ENCODE data around the gene KAZN.

Gene KAZN

GRCh38 chr1:14679027-14679688 lies 80.7 kb downstream of the KAZN start:
- no peak for DNase-seq

GRCh38 chr1:14681182-14681581 lies 82.7 kb downstream of the KAZN start:
- DNase-seq: no peak

- DNase-seq: no peak
These were observed 84.6 kb downstream of the KAZN start for GRCh38 chr1:14682941-14683621.

GRCh38 chr1:14685078-14685477 lies 86.6 kb downstream of the KAZN start:
- no peak for DNase-seq

DNA sequence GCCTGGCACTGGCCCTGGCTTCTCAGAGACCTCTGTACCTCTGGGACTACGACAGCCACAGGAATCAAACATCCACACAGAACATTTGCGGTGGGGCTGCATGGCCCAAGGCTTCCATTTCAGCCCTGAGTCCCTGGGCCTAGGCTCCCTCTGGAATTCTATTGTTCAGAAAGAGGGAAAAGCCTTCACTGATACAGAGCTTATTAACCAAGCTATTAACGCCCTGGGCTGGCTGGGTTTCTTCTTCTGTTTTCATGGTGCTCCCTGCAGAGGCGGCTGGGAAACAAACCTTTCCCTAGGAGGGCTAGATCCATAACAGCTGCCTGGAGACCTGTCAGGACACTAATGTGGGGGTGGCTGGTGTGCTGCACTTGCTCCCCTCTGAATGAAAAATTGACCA lies 88.2 kb downstream of the KAZN start:
- DNase-seq: no peak

DNA sequence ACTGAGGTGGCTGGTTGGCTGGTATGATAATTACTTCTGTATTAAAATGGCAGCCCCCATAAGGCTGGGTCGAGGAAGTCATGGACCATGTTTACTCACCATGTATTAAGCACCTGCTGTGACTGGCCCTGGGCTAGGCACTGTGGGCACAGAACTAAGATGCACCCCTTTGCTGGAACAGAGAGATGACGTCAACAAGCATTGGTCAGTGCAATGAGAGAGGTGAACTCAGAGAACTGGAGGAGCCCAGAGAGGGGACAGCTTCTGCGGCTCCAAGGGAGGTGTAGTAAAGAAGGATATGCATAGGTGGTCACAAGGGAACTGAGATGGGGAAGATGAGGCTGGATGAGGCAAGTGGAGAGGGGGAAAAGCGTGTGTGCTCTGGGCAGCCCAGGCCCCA lies 88.7 kb downstream of the KAZN start:
- DNase-seq: no peak

DNA sequence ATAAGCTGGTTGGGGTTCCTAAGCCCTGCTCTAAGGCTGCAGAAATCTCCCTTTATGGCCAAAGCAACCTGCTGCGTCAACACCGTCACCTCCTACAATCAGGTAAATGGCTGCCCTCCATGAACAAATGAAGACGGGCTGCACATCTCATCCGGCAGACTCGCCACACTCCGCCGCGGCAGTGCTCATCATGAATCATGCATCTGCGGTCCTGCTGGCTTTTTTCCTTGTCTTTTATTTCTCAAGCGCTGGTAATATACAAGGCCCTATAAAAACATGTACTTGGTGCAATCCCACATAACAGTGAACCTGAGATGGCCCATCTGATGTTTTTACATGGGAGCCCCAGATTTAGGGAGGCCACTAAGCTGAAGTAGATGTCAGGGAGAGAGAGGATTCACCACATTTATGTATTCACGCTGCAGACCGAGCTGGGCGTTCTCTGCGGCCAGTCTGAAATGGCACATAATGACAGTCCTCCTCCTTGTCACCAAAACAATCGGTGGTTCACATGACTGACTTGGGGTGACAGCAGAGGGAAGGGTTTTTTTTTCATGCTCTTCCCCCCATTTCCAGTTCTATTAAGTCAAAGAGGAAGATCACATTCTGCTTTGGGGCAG lies 91.6 kb downstream of the KAZN start:
- no peak for DNase-seq

- no peak for DNase-seq
These were observed 95.5 kb downstream of the KAZN start for GRCh38 chr1:14693949-14694348.

DNA sequence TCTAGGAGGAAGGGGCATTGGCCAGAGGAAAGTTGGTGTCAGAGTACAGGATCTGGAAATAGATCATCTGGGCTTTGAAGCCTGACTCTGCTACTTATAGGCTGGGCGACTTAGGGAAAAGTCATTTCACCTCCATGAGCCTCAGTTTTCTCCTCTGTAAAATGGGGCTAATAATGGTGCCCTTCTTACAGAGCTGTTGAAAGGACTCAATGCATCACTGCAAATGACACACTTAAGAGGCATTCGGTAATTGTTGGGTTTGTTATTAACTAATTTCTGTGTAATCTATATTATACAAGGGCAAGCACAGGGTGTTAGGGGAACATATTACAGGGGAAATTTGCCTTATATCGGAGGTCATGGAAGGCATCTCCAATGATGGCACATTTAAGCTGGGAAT lies 96.1 kb downstream of the KAZN start:
- no peak for DNase-seq

DNA sequence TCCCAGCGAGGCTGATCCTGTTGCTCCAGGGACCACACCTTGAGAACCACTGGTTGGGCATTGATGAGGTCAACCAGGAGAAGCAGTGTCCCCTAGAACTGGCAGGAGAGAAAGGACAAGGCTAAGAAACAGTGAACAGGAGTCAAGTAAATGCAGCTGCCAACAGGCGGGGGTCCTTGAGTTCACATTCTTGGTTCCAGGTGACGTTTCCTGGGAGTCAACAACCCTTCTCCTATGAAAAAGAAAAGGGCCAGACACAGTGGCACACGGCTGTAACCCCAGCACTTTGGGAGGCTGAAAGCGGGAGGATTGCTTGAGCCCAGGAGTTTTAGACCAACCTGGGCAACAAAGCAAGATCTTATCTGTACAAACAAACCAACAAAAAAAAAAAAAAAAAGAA lies 98.3 kb downstream of the KAZN start:
- DNase-seq: no peak

DNA sequence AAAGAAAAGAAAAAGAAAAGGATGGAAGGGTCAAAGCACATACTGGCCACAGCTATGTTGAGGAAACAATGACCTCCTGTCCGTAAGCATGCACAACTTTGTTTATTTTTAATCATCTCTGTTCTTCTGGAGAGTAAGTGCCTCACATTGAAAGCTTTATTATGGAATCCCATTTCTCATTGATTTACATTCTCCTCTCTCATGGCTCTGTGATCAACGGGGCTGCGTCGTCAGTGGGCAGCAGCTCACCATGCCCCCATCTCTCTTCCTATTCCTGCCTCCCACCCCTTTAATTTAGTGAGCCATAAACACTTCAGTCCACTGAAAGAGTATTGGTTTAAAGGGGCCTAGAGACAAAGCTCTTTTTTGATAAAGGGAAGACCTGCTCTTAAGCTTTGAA lies 98.9 kb downstream of the KAZN start:
- no peak for DNase-seq

DNA sequence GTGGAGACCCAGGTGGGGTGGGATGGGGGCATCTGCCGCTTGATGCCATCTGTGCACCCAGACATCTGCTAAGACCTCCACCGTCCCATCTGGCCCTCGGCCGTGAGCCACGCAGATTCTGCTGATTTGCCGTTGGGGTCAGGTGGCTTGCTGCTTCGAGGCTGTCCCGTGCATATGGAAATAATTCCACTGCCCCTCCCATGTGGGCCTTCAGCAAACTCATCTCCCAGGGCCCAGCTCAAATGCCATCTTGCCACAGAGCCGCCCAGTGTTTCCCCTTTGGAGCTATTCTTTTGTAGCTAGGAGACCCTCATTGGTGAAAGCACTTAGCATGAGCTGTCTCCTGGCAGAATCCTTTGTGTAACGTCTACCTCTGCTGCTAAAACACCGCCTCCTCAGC lies 99.8 kb downstream of the KAZN start:
- DNase-seq: no peak

- DNase-seq: no peak
These were observed 101.1 kb downstream of the KAZN start for GRCh38 chr1:14699620-14700019.

GRCh38 chr1:14704846-14705245 lies 106.4 kb downstream of the KAZN start:
- no peak for DNase-seq

DNA sequence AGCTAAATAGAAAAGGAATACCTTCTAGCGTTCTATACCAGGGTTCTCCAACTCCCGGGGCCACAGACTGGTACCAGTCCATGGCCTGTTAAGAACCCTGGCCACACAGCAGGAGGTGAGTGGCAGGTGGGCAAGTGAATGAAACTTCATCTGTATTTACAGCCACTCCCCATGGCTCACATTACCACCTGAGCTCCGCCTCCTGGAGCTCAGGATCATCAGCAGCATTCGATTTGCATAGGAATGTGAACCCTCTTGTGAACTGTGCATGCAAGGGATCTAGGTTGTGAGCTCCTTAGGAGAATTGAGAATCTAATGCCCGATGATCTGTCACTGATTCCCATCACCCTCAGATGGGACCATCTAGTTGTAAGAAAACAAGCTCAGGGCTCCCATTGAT lies 107.3 kb downstream of the KAZN start:
- DNase-seq: no peak

DNA sequence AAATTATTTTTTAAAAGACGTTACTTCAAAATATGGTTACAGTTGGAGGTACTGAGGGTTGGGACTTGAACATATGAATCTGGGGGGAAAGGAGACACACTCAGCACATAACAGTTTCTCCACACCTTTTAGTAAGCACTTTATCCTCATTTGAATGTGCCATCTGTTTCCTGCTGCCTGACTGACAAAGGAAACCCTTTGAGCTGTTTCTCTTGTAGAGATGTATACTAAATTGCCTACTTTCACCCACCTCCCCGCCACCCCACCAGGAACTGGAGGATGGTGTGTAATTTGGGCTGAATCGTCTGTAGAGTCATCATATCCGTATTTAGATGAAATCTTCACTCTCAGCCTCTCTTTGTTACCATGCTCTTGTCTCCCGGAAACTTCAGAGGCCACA lies 108.1 kb downstream of the KAZN start:
- DNase-seq: no peak

GRCh38 chr1:14707531-14708445 lies 109.3 kb downstream of the KAZN start:
- DNase-seq: no peak

DNA sequence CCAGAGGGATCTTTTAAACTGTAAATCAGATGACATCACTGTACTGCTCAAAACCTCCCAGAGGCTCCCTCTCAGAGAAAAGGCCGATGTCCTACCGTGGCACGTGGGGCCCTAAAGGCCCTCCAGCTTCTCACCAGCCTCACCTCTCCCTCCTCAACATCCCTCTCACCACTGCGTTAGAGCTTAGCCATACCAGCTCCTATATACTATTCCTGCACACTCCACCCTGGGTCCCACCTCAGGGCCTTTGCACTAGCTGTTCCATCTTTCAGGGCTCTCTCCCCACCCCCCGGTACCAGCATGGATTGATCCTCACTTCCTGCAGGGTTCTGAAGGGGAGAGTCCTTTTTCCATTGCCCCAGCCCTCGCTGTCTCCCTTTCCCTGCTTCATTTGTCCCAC lies 111.8 kb downstream of the KAZN start:
- DNase-seq: no peak

GRCh38 chr1:14712136-14712535 lies 113.7 kb downstream of the KAZN start:
- no peak for DNase-seq

DNA sequence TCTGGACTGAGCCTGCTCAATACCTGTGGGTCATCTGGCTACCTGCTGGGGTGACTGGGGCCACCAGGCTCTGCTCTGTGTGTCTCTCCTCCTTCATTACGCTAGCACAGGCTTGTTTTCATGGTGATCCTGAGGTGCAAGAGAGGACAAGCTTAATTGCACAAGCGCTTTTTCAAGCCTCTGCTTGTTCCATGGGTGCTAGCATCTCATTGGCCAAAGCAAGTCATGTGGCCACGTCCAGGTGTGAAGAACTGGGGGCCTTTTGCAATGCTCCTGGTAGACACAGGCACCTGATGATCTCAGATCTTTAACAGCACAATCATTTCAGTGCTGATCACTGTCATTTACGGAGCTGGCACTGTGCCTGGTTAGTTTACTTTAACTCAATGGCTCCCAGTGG lies 114.6 kb downstream of the KAZN start:
- no peak for DNase-seq

GRCh38 chr1:14715266-14715665 lies 116.8 kb downstream of the KAZN start:
- DNase-seq: no peak

- no peak for DNase-seq
These were observed 117.3 kb downstream of the KAZN start for GRCh38 chr1:14715802-14716201.

DNA sequence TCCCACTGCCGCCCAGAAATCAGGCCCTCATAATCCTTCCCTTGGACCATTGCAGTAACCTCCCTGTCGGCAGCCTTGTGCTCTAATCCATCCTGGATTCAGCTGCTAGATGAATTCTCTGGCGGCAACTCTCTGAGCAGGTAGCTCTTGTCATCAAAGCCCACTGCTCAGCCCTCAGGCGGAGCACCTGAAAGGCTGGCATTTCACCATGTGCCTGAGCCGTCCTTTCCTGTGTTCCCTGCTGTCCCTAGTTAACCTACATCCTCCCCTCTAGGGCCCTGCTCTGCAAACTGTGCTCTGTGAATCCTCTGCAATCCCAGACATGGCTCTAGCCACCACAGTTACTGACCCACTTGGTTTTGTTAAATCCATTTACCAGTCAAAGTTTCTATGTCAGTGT lies 118.0 kb downstream of the KAZN start:
- DNase-seq: no peak

DNA sequence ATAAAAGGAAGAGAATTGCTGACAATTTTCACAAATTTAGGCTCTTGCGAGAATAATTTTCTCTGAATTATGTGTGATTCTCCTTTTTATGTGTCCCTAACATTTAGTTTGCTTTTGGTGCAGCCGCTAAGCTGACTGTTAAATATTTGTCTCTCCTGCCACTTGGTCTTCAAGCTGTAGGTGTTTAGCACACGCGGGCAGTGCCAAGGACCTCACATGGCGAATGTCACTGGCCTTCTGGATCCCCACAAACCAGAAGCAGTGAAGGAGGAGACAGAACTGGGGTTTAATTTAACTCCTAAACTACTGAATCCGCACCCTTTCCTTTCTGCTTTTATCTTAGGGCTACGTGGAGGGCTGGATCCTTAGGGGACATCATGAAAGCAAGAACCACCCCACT lies 120.0 kb downstream of the KAZN start:
- DNase-seq: no peak
